NCI-H2029 treated with DMSO at 0.1 percent for 48 hours (cell line): ENCODE results near the gene ZSCAN31.

Source experiments
- DNase-seq: peaks from one replicate; lab custom pipeline; 2025; lab: John Stamatoyannopoulos, UW

ZSCAN31 gene

DNA sequence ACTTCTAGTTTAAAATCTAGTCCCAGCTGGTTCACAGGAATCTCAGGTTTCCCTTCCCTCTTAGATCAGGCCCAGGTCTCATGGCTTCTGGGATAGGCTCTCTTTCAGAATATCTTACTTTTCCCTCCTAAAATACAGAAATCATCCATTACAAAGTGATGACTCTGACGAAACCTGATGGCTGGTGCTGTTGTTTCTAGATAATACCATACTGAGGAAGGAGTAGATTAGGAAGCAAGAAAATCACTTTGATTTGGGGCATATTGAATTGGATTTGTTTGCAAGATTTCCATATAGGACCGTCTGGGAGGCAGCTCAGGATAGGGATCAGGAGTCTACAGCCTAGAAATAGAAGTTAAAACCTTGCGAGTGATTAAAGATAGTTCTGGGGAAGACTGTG lies 17.4 kb upstream of the ZSCAN31 start:
- peak; percentile 32 for DNase-seq

DNA sequence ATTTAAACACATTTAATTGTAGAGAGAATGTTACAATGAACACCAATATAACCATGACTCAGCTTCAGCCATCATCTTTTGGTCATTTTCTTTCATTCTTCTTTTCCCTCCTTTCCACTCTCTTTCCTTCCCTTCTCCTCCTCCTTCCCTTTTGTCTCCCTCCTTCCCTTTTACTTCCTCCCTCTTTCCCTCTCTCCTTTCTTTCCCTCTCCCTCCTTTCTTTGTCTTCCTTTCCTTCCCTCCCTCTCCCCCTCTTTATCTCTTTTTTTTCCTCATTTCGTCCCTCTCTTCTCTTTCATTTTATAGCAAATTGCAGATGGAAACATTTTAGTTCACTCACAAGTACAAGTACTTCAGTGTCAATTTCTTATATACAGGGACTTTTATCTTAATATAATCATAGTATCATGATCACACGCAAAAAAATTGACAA lies 15.6 kb upstream of the ZSCAN31 start:
- DNase-seq, result no peak

DNA sequence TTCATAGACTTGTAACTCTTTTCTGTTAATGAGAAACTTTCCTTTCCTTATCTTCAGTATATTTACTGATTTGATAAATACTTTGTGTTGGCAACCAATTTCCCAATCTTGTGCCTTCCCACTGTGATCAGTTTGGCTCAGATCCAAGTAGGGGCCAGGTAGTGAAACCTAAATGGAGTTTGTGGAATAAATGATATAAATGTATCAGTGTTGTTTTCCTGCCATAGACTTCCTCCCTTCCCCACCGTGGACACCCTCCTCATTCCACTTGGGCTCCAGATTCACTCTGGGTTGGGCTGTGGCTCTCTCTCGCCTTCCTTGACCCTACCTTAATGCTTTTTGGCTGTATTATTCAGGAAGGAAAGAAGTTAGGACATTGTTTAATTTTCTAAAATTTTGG lies 15.1 kb upstream of the ZSCAN31 start:
- no peak for DNase-seq

DNA sequence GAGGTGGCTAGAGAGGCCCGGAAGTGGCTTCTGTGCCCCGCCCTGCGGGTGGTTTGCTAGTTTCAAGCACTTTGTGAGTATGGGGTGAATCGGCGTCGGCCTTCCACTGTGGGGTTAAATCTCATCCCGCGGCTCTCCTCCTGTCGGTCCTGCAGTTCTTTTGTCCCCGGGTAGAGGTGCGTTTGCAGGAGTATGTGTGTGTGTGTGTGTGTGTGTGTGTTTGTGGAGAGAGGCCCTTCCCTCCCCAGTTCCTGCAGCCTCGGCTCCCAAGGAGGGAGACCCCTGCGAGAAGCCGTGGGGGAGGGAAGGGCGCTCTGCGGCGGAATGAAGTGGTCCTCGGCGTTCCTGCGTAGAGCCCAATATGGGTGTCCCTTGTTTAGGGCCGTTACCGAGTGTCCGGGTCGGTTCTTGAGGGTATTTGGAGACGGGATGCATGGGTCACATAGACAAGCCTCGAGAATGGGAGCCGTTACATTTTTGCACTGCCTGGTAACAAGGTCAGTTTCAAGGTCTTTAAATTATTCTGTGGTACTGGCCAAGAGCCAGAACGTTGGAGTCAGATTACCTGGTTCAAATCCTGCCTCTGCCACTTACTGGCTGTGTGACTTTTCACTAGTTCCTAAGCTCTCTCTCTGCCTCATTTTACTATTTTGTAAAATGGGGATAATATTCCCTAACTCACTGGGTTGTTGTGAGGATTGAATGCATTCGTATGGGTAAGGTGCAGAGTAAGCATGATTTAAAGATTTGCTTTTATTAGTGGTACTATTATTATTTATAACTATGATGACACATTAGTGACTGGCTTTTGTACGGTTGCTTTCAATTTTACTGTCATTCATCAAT lies 14.2 kb upstream of the ZSCAN31 start, which contains the start of gene ZKSCAN3:
TSS of gene ZKSCAN3 (plus strand) at position 56 of the 846 bp plus-strand sequence. CDS start 9,640 bp downstream, outside the sequence.
- peak; percentile 84 for DNase-seq

DNA sequence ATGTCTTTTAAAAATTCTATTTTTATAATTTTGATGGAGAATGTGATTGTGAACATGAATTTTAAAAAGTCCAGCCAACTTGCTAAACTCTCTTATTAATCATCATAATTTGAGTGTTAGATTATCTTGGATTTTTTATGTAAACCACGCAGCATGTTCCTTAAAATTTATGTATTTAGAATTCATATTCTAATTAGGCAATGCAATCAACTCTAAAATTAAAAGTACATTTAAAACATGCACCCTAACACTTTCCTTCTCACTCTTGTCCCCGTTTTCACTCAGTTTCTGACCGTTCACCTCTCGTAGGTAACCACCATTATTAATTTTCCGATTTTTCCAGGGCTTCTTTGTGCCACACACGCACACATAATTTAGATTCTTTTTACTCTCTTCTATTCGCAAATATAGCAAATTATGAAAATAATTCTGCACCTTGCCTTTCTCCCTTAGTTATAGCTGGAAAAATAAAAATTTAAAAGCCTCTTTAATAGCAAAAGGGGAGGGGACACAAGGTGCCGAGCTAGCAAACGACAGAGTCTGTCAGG lies 13.5 kb upstream of the ZSCAN31 start:
- no peak for DNase-seq

DNA sequence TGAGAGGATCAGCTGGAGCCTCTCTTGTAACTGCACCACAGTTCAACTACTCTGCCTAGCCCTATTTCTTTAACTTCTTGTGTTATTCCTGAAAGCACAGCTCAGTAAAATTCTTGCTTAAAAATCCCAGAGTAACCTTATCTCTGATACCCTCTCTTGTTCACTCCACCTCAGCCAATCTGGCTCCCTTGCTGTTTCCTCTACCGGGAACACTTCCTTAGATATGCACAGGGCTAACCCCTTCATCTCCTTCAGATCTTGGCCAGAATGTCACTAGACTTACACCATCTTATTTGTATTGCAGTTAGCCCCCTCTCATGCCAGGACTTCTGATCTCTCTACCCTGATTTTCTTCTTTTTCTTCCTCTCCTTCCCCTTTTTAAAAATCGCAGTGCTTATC lies 11.2 kb upstream of the ZSCAN31 start:
- no peak for DNase-seq

DNA sequence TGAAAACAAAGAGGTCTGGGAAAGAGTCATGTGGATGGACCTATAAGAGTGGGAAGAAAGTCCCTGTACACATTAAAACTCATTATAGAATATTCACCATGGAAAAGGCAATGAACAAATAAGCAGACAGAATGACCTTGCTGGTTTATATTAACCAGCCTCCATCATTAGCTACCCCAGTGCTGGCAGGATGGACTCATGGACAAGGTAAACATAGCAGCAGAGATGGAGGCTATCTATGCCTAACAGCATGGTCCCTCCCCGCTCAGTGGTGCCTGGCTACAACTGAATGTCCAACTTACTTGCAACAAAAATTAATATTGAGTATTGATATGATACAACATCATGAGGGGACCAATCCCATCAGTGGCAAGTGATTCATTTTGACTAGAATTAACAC lies 9.3 kb upstream of the ZSCAN31 start:
- DNase-seq, result no peak

DNA sequence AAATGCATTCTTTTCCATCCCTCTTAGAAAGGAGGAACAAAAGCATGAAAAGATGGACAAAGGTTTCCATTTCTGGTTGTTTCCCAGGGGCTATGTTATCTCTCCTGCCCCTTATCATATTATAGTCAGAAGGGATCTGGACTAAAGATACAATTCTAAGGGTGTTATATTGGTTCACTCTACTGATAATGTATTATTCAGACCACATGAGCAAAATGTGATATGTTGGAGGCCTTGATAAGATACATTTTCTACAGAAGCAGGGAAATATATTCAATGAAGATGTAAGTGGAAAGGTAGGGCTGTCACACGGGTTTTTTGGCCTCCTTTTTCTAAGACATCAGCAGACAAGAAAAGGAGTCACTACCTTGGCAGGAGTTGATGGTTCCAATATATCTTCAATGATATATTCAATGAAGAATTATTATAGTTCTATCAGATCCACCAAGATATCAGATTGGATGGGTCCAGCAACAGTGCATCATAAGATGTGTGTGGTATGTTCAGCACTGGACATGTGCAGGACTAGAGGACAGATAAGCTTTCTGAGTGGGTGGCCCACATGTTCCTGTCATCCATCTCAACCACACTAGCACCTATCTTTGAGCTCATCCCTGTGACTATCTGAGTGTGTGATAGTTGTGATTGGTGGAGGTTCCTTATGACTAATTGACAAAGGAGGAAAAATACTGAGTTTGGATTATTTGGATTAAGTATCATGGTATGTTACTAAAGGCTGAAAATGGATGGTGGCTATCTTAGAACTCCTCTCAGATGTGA lies 8.1 kb upstream of the ZSCAN31 start:
- DNase-seq, result no peak

DNA sequence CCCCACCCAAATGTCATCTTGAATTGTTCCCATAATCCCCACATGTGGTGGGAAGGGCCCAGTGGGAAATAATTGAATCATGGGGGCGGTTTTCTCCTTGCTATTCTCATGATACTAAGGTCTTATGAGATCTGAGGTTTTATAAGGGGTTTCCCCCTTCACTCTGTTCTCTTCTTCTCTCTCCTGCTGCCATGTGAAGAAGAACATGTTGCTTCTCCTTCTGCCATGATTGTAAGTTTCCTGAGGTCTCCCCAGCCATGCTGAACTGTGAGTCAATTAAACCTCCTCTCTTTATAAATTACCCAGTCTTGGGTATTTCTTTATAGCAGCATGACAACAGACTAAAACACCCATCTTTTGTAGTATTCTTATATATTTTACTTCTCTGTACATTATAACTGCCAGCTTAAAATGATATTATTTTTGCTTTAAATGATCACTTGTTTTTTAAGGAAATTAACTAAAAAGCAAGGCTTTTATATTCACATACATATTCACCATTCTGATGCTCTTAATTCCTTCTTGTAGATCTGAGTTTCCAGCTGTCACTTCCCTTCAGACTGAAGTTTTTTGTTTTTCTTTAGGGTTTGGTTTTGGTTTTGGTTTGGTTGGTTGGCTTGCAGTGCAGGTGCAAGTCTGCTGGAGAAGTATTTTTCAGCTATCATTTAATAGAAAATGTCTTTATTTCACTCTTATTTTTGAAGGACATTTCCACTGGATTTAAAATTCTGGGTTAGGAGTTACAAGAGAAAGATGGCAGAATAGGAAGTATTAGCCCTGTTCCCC lies 4.6 kb upstream of the ZSCAN31 start:
- no peak for DNase-seq

DNA sequence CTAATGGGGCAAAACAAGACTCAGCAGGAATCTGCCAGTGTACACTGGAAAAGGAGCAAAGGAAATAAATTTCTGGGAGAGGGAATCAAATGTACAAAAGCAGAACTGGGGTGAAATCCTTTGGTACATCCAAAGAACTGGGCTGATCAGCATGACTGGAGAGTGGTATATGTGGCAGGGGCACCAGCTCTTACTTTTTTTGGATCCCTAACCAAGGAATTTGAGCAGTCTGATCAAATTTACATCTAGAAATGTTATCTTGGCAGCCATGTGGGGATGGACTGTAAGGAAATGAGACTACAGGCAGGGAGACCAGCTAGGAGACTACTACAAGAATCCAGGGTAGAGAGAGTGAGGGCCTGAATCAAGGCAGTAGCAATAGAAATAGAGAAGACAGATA lies 1.2 kb upstream of the ZSCAN31 start:
- DNase-seq, result no peak

DNA sequence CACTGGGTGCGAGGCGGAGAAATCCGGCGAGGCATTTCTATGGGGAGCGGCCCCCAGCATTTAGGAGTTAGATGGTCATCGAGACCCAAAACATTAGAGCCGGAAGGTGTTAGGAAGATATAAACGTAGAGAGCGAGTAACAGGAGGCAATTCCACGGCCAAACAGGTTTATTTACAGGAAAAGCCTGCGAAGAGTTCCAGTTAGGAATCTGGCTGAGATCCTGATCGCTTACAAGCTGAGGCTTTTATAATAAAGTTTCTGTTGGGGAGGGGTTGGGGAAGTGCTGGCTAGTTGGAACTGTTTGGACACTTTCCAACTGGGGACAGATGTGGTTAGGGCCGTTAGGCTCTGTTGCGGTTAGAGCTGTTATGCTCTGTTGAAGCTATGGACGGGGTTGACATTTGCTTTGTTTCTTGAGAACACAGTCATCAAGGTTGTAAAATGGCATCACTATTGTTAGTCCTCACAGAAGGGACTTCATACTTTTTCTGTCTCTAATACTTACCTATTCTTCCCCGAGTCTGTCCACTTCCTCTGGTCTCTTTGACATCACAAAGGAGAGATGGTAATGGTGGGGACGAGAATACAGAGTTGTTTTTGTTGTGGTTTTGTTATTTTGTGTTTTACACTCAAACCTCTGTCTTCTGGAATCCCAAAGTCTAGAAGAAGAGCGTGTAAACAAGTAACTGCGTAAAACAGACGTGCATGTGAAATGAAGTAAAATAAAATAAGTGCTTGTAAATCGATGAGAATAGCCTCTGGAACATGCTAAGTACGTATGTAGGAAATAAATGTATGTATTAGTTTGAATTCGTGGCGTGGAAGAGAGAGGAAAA lies 554 bp upstream of the ZSCAN31 start:
- DNase-seq, result peak; percentile 72

DNA sequence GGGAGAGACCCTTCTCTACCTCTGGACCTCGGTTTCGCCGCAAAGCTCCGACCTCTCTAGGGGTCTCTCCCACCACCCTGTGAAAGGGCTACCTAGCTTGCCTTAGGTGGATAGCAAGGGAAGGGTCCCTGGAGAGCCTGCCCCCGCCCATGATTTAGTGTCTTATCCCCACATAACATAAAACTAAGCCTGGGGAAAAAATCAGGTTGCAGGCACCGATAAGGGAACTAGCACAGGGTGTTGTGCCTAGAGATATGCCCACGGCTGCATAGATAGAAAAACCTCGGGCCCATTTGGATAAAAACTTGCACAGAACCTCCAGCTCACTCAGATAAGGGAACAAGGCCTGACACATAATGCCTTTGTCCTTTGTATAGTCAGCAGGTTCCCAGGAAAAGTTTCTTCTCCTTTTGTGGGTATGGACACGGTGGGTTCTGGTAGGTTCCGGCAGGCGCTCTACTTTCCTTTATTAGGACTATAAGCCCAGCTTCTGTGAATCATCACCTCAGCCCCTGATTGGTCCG lies 846 bp downstream of the ZSCAN31 start:
- no peak for DNase-seq

DNA sequence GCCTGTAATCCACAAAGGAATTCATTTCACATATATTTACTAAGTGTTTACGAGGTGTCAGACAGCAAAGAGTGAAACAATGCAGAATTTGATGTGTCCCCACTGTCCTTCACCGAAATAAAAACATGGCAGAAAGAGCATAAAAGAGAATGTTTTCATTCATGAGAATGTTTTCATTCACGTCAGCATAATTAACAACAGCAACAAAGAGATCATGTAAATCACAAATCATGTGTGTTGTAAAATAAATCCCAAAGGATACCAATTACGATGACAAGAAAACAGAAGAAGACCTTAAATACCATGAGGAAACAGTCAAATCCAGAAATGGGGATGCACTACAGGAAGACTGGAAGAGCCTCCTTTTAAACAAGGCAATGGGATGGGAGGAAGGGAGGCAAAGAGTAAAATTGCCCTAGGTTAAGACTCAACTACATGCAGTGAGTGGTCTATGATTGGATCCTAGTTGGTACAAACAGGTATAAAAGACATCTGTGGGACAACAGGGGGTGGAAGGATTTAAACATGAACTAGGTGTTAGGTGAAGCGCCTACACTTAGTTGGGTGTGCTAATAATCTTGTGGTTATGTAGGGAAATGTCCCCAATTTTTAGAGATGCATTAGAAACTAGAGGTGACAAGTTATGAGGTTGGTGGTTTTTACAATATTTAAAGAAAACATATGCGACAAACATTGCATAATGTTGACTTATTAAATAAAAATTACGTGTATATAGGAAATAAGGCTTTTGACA lies 1.5 kb downstream of the ZSCAN31 start:
- DNase-seq, result no peak

DNA sequence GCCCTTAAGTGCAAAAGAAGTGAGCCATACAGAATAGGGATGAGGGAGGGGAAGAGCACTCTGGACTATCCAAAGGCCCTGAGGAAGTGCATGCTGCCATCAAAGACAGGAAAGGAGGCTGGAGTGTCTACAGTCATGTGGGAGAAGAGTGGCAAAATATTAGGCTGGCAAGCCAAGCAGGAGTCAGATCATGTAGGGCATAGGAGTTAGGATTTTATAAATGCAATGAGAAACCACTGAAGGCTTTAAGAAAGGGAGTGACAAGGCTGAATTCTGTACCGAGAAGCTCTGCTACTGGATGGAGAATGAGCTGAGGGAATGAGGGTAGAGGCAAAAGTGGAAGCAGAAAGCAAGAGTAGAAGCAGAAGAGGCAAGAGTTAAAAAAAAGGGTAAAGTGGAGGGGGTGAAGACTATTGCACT lies 2.3 kb downstream of the ZSCAN31 start:
- DNase-seq, result no peak

DNA sequence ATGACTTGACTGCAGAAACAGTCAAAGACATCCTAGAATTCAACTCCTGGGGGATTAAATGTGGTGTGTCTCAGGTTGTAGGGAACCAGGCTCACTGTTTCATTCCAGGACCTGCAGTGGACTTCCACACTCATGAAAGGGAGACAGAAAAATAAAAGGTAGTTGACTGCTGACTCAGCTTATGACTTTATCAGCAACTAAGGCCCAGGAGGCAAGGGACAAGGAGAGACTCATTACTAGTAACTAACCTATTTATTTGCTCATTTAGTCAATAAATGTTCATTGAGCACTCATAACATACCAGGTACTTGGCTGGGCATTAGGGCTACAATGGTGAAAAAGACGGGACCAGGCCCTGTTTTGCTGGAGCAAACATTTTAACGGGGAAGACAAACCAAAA lies 2.9 kb downstream of the ZSCAN31 start:
- no peak for DNase-seq

DNA sequence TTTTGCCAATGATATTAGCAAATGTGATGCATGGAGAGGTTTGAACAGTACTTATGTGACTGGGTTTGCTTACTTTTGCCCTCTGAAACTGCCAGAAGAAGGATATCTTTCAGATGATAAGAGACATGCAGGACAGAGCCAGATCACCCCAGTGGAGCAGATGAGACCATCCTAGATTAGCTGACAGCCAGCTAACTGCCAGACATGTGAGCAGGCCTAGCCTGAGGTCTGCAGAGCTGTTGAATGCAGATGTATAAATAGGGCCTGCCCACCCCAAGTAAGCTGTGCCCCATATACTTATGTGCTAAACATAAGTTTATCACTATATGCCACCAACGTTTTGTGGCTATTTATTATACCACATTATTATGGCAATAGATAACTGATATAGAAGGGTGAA lies 5.9 kb downstream of the ZSCAN31 start:
- no peak for DNase-seq

DNA sequence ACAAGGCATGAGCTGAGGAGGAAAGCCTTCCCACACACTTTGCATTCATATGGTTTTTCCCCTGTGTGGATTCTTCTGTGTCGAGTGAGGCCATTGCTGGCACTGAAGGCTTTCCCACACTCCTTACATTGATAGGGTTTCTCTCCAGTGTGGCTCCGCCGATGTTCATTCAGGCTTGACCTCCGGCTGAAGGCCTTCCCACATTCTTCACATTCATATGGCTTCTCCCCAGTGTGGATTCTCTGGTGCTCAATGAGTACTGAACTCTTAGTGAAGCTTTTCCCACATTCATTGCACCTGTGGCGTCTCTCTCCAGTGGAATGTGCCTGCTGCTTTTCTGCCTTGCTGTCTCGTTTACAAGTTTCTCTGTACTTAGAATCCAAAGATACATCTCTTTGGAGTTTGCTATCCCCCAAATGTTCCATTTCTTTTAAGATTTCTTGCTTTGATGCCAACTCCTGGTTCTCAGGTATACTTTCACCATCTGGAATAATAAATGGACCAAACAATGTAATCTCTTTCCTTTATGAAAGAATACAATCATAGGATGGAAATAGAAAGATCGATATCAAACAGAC lies 9.5 kb downstream of the ZSCAN31 start:
- no peak for DNase-seq

DNA sequence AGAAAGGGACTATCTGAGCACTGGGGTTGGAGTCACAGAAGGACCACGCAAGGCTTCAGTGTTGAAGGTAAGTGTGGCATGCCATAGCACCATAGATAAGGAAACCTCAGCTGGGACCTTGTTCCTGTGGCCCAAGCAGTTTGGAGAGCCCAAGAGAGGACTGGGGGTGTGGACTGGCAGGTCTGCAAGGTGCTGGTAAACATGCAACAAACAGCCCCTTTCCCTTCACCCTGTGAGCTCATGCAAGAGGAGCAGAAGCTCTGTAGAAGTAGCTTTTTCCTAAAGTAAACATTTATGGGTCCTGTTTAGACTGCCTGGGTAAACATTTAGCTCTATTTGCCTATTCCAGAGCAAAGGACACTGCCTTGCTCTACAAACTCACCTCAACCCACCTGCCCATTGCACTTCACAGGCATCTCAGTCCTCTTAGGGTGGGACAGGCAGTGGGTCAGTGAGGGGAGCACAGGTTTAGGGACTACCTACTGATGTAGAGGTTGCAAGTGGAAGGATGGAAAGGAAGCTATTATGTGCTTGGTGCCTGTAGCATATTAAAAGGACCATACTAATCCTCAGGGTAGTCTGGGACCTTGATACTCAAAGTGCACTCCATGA lies 12.0 kb downstream of the ZSCAN31 start:
- DNase-seq, result peak; percentile 24

DNA sequence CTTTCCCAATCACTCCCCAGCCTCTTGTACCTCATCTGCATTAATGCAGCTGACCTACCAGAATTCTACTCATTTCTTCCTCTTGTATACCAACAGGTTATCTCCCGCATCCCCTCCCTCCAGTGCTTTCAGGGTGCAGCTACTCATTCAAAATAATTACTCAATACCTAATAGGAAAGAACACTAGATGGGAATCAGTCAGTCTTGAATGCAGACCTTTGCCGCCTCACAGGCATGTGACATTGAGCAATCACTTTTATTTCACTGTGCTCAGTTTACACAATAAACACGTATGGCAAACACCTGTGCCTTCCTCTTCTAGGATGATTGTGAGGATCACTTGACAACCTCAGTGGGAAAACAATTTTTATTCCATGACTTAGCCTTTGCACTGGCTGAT lies 13.3 kb downstream of the ZSCAN31 start:
- DNase-seq, result peak; percentile 53
